Measurements from ENCODE around the gene SLC66A3.

Gene SLC66A3

GRCh38 chr2:11220445-11220844, 65.2 kb downstream of the SLC66A3 start:
- no peak for DNase-seq

- DNase-seq: no peak
Measured at GRCh38 chr2:11222845-11223244, 67.6 kb downstream of the SLC66A3 start.

- DNase-seq: no peak
Measured at GRCh38 chr2:11224887-11225286, 69.6 kb downstream of the SLC66A3 start.

- DNase-seq: no peak
Measured at GRCh38 chr2:11227595-11227994, 72.3 kb downstream of the SLC66A3 start.

Data from NCI-H1048 (cell line).